Skeletal muscle tissue (tissue), 4 donors: ENCODE data around the gene MBD5. TPM values are rescaled to one million over a fixed set of nuclear protein-coding genes. Genes with fewer than 3 reads are reported as not detected.

Source experiments
- H3K27ac ChIP-seq: one replicate; pipeline ENCODE4 v1.7.0; 2013; ENCODE audit warnings: mild to moderate bottlenecking, low read depth, low read length, inconsistent platforms
- H3K27me3 ChIP-seq, 3 donors: one replicate each; pipeline ENCODE4 v1.7.0; 2013; ENCODE audit warnings: low read length in 3 of 3; ENCODE audit not compliant: control insufficient read depth in 3 of 3, insufficient read depth in 3 of 3
- H3K36me3 ChIP-seq, 3 donors: one replicate each; pipeline ENCODE4 v1.7.0; 2013; ENCODE audit warnings: low read length in 3 of 3; ENCODE audit not compliant: control insufficient read depth in 3 of 3, insufficient read depth in 3 of 3
- H3K4me1 ChIP-seq, 3 donors: one replicate each; pipeline ENCODE4 v1.7.0; 2013; ENCODE audit warnings: low read length in 3 of 3, mild to moderate bottlenecking in 3 of 3; ENCODE audit not compliant: control insufficient read depth in 3 of 3, insufficient read depth in 3 of 3
- H3K4me3 ChIP-seq, 3 donors: one replicate each; pipeline ENCODE4 v1.7.0; 2013; ENCODE audit warnings: low read length in 3 of 3
- H3K9ac ChIP-seq, 3 donors: one replicate each; pipeline ENCODE4 v1.7.0; 2013; ENCODE audit warnings: low read length in 3 of 3, mild to moderate bottlenecking in 3 of 3, moderate library complexity in 2 of 3, low read depth in 1 of 3
- H3K9me3 ChIP-seq, 3 donors: one replicate each; pipeline ENCODE4 v1.7.0; 2013; ENCODE audit warnings: low read length in 3 of 3; ENCODE audit not compliant: control insufficient read depth in 3 of 3
- total RNA-seq: library from RNA; depleted of rRNA; stranded (reverse); fragments of >200 nt; gene quantifications from one replicate; pipeline ENCODE4 v1.2.3, GENCODE V29; 2014
- donor health status: Osteomylitis.

The MBD5 gene
- total RNA-seq, 1 donor from 2014 or later: 30.8 TPM

- H3K4me1 ChIP-seq: no peaks in the 10 kb centered on the region
- H3K27ac ChIP-seq: no peak overlapping the region
- no peaks in the 10 kb centered on the region for H3K9me3 ChIP-seq
- H3K4me3 ChIP-seq: no peak overlapping the region
- H3K27me3 ChIP-seq: no peaks in the 10 kb centered on the region
- peaks cover 0 to 5% (median 3%) of the 10 kb centered on the region in 3 donors for H3K36me3 ChIP-seq
- H3K9ac ChIP-seq: no peak overlapping the region
These were observed 217.0 kb downstream of the MBD5 start for GRCh38 chr2:148237911-148238310.

- no peaks in the 10 kb centered on the region for H3K9me3 ChIP-seq
- H3K9ac ChIP-seq: no peak overlapping the region
- no peak overlapping the region for H3K27ac ChIP-seq
- no peak overlapping the region for H3K4me3 ChIP-seq
- no peaks in the 10 kb centered on the region for H3K27me3 ChIP-seq
- peaks cover 0 to 5% (median 3%) of the 10 kb centered on the region in 3 donors for H3K36me3 ChIP-seq
- no peaks in the 10 kb centered on the region for H3K4me1 ChIP-seq
These were observed 217.7 kb downstream of the MBD5 start for GRCh38 chr2:148238561-148238960.

GRCh38 chr2:148240838-148241237, 219.9 kb downstream of the MBD5 start:
- no peaks in the 10 kb centered on the region for H3K4me1 ChIP-seq
- H3K9me3 ChIP-seq: no peaks in the 10 kb centered on the region
- peaks cover 0 to 5% (median 3%) of the 10 kb centered on the region in 3 donors for H3K36me3 ChIP-seq
- no peak overlapping the region for H3K9ac ChIP-seq
- no peak overlapping the region for H3K27ac ChIP-seq
- no peaks in the 10 kb centered on the region for H3K27me3 ChIP-seq
- no peak overlapping the region for H3K4me3 ChIP-seq

- no peaks in the 10 kb centered on the region for H3K9me3 ChIP-seq
- no peaks in the 10 kb centered on the region for H3K27me3 ChIP-seq
- no peak overlapping the region for H3K9ac ChIP-seq
- H3K4me1 ChIP-seq: no peaks in the 10 kb centered on the region
- no peak overlapping the region for H3K4me3 ChIP-seq
- no peak overlapping the region for H3K27ac ChIP-seq
- H3K36me3 ChIP-seq: no peaks in the 10 kb centered on the region
These were observed 223.9 kb downstream of the MBD5 start for GRCh38 chr2:148244593-148245292.

GRCh38 chr2:148251993-148252392, 231.1 kb downstream of the MBD5 start:
- peaks cover 0 to 3% (median 2%) of the 10 kb centered on the region in 3 donors for H3K9me3 ChIP-seq
- no peaks in the 10 kb centered on the region for H3K27me3 ChIP-seq
- H3K4me3 ChIP-seq: no peak overlapping the region
- H3K27ac ChIP-seq: no peak overlapping the region
- H3K9ac ChIP-seq: no peak overlapping the region
- H3K4me1 ChIP-seq: no peaks in the 10 kb centered on the region
- H3K36me3 ChIP-seq: peaks cover 0 to 6% (median 0%) of the 10 kb centered on the region in 3 donors

GRCh38 chr2:148252646-148253045, 231.8 kb downstream of the MBD5 start:
- Histone ChIP-seq H3K36me3 (peaks cover 0 to 6% (median 0%) of the 10 kb centered on the region in 3 donors), H3K27me3 (no peaks in the 10 kb centered on the region), H3K9me3 (peaks cover 0 to 3% (median 2%) of the 10 kb centered on the region in 3 donors), H3K9ac (no peak overlapping the region), H3K4me1 (no peaks in the 10 kb centered on the region), H3K27ac (no peak overlapping the region), H3K4me3 (no peak overlapping the region)

GRCh38 chr2:148253685-148254084, 232.8 kb downstream of the MBD5 start:
- Histone ChIP-seq H3K9ac (no peak overlapping the region), H3K27ac (no peak overlapping the region), H3K36me3 (peaks cover 0 to 6% (median 0%) of the 10 kb centered on the region in 3 donors), H3K4me1 (no peaks in the 10 kb centered on the region), H3K4me3 (no peak overlapping the region), H3K27me3 (no peaks in the 10 kb centered on the region), H3K9me3 (peaks cover 0 to 3% (median 2%) of the 10 kb centered on the region in 3 donors)

GRCh38 chr2:148255929-148256328, 235.0 kb downstream of the MBD5 start:
- Histone ChIP-seq H3K4me3 (no peak overlapping the region), H3K27ac (no peak overlapping the region), H3K9ac (no peak overlapping the region), H3K27me3 (no peaks in the 10 kb centered on the region), H3K9me3 (peaks cover 2 to 3% (median 2%) of the 10 kb centered on the region in 3 donors), H3K36me3 (peaks cover 0 to 6% (median 0%) of the 10 kb centered on the region in 3 donors), H3K4me1 (no peaks in the 10 kb centered on the region)

- Histone ChIP-seq H3K27ac (no peak overlapping the region), H3K9me3 (peaks cover 2 to 3% (median 2%) of the 10 kb centered on the region in 3 donors), H3K4me1 (no peaks in the 10 kb centered on the region), H3K4me3 (no peak overlapping the region), H3K27me3 (no peaks in the 10 kb centered on the region), H3K9ac (no peak overlapping the region), H3K36me3 (peaks cover 0 to 6% (median 0%) of the 10 kb centered on the region in 3 donors)
These were observed 236.4 kb downstream of the MBD5 start for GRCh38 chr2:148257276-148257675.

GRCh38 chr2:148258124-148258523, 237.2 kb downstream of the MBD5 start:
- H3K36me3 ChIP-seq: peaks cover 0 to 6% (median 0%) of the 10 kb centered on the region in 3 donors
- no peak overlapping the region for H3K4me3 ChIP-seq
- no peak overlapping the region for H3K27ac ChIP-seq
- no peak overlapping the region for H3K9ac ChIP-seq
- H3K4me1 ChIP-seq: no peaks in the 10 kb centered on the region
- H3K27me3 ChIP-seq: no peaks in the 10 kb centered on the region
- peaks cover 2 to 3% (median 2%) of the 10 kb centered on the region in 3 donors for H3K9me3 ChIP-seq
